ENCODE results near the gene CD6. TPM values are rescaled to one million over a fixed set of nuclear protein-coding genes. Genes with fewer than 3 reads are reported as not detected.

The CD6 gene
- total and polyA plus RNA-seq, 2 donors (not counting 3 experiments of a cell fraction or from before 2014, with no cell fraction given): not detected

DNA sequence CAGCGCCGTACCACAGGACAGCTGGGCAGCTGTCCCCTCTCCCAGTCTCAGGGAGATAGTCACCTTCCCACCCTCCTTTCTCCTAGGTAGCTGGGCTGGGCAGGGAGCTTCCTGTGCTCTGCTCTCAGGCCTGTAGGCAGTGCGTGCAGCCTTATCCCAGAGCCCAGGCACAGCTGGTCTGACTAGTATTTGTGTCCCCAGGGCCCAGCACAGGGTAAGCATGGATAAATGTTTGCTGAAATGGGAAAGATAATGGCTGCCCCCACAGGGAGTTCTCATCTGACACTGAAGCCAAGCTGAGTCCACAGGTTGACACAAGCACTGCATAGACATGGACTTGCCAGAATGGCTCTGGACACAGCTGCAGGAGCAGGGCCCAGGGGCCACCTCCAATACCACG lies 29.3 kb upstream of the CD6 start:
- Histone ChIP-seq H3K79me2 (ENCODE audit: control insufficient read depth, insufficient read depth, low read length) (no peaks in the 10 kb centered on the region), H3K4me3 (replicated peaks in 1 of 3; ENCODE audit: insufficient read depth in 1 of 3, low read depth in 1 of 3, low read length in 3 of 3) (no peak overlapping the region), H3K4me1 (ENCODE audit: control insufficient read depth, extremely low read depth, insufficient read depth, low read length) (peaks cover 3% of the 10 kb centered on the region), H3K4me2 (ENCODE audit: insufficient read depth, low read length) (no peak overlapping the region), H3K27ac (ENCODE audit: insufficient read depth, low read depth, low read length) (no peak overlapping the region), H3K27me3 (ENCODE audit: control insufficient read depth in 2 of 2, insufficient read depth in 2 of 2, low read length in 2 of 2) (no peaks in the 10 kb centered on the region), H4K20me1 (replicated peaks; ENCODE audit: control insufficient read depth, extremely low read depth, insufficient read depth, low read length) (no peaks in the 10 kb centered on the region), H3K9ac (replicated peaks; ENCODE audit: extremely low read depth, insufficient read depth, low read length) (no peak overlapping the region), H3K36me3 (ENCODE audit: control insufficient read depth in 2 of 2, extremely low read depth in 1 of 2, insufficient read depth in 2 of 2, low read length in 2 of 2) (no peaks in the 10 kb centered on the region), H3K9me1 (replicated peaks; ENCODE audit: control insufficient read depth, extremely low read depth, insufficient read depth, low read length) (no peaks in the 10 kb centered on the region), H3K9me3 (replicated peaks; ENCODE audit: control insufficient read depth, insufficient read depth, low read length) (no peaks in the 10 kb centered on the region), H2AFZ (ENCODE audit: low read depth, low read length) (no peak overlapping the region)
- TF ChIP-seq POLR2A (IDR thresholded peaks at IDR 0.05; ENCODE audit: low read depth, low read length) (no peak), JUN (IDR thresholded peaks at IDR 0.05; ENCODE audit: borderline replicate concordance, insufficient read depth, insufficient read length, low read depth) (no peak), POLR2AphosphoS5 (IDR thresholded peaks at IDR 0.05; ENCODE audit: insufficient read depth, low read depth, low read length) (no peak), FOS (IDR thresholded peaks at IDR 0.05; ENCODE audit: borderline replicate concordance, insufficient read depth, low read length) (no peak), EZH2 (IDR thresholded peaks at IDR 0.05; ENCODE audit: borderline replicate concordance, low read depth, low read length, severe bottlenecking) (no peak), MYC (IDR thresholded peaks at IDR 0.05; ENCODE audit: low read depth, low read length) (no peak), GATA2 (IDR thresholded peaks at IDR 0.05; ENCODE audit: insufficient read depth, insufficient read length, low read depth, low read length) (no peak)
- TF ChIP-seq, protein P1, sequence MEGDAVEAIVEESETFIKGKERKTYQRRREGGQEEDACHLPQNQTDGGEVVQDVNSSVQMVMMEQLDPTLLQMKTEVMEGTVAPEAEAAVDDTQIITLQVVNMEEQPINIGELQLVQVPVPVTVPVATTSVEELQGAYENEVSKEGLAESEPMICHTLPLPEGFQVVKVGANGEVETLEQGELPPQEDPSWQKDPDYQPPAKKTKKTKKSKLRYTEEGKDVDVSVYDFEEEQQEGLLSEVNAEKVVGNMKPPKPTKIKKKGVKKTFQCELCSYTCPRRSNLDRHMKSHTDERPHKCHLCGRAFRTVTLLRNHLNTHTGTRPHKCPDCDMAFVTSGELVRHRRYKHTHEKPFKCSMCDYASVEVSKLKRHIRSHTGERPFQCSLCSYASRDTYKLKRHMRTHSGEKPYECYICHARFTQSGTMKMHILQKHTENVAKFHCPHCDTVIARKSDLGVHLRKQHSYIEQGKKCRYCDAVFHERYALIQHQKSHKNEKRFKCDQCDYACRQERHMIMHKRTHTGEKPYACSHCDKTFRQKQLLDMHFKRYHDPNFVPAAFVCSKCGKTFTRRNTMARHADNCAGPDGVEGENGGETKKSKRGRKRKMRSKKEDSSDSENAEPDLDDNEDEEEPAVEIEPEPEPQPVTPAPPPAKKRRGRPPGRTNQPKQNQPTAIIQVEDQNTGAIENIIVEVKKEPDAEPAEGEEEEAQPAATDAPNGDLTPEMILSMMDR (IDR thresholded peaks at IDR 0.05; ENCODE audit: extremely low read depth in 1 of 2, insufficient read depth in 1 of 2, low read depth in 1 of 2, low read length in 2 of 2): no peak
- TF ChIP-seq, protein P2, sequence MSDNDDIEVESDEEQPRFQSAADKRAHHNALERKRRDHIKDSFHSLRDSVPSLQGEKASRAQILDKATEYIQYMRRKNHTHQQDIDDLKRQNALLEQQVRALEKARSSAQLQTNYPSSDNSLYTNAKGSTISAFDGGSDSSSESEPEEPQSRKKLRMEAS (IDR thresholded peaks at IDR 0.05; ENCODE audit: insufficient read depth, insufficient read length): no peak
- intact Hi-C loops (cut with micrococcal nuclease) (no loop called here), dilution Hi-C loops (cut with MboI; ENCODE audit: extremely low pct_ligation_motif_present, low sequenced_read_pairs) (no loop called here)
- BruUV-seq (replicated peaks): no TSS peak
- ChIA-PET CTCF (interaction anchor here (1.6 kb wide), 1 partner anchor 27 kb away, joined by 3 read pairs; no protein-coding TSS in a partner anchor), POLR2A (no interaction called here)
- FAIRE-seq (no peak), DNase-seq (ENCODE audit: low read depth, low spot score) (no peak)
